Loucy (cell line): ENCODE measurements around the gene GHRL.

Experiments
- H2AFZ ChIP-seq: fragments of 200-600 bp; sonication (generic); 2 replicates; pipeline ENCODE4 v1.6.0; 2016; ENCODE audit warnings: antibody characterized with exemption, mild to moderate bottlenecking, low read length, moderate library complexity
- H3F3A ChIP-seq: fragments of 200-600 bp; 2 replicates; pipeline ENCODE4 v1.6.0; 2016; ENCODE audit warnings: antibody characterized with exemption, low read depth, mild to moderate bottlenecking
- H3K27me3 ChIP-seq: fragments of 200-600 bp; sonication (generic); 2 replicates; pipeline ENCODE4 v1.6.1; 2014; ENCODE audit warnings: low read length, mild to moderate bottlenecking; ENCODE audit not compliant: insufficient read depth, poor library complexity, severe bottlenecking
- H3K36me3 ChIP-seq: fragments of 200-600 bp; sonication (generic); 2 replicates; pipeline ENCODE4 v1.6.1; 2016; ENCODE audit warnings: low read length; ENCODE audit not compliant: insufficient read depth
- H3K4me1 ChIP-seq: fragments of 200-600 bp; sonication (generic); 2 replicates; pipeline ENCODE4 v1.5.1; 2014; ENCODE audit warnings: low read length, mild to moderate bottlenecking; ENCODE audit not compliant: insufficient read depth, poor library complexity, severe bottlenecking
- H3K4me2 ChIP-seq: fragments of 200-600 bp; sonication (generic); 2 replicates; pipeline ENCODE4 v1.6.0; 2014; ENCODE audit warnings: antibody characterized with exemption, low read length, low read depth, mild to moderate bottlenecking; ENCODE audit not compliant: poor library complexity, severe bottlenecking
- H3K4me3 ChIP-seq: fragments of 200-600 bp; sonication (generic); 2 replicates; pipeline ENCODE4 v1.5.1; 2014; ENCODE audit warnings: low read length, mild to moderate bottlenecking, mixed read lengths; ENCODE audit not compliant: poor library complexity, severe bottlenecking
- H3K79me2 ChIP-seq: fragments of 200-600 bp; sonication (generic); 2 replicates; pipeline ENCODE4 v1.6.1; 2014; ENCODE audit warnings: low read length; ENCODE audit not compliant: insufficient read depth
- H3K9ac ChIP-seq: fragments of 200-600 bp; sonication (generic); 2 replicates; pipeline ENCODE4 v1.6.0; 2014; ENCODE audit warnings: mild to moderate bottlenecking, low read depth, low read length, moderate library complexity; ENCODE audit not compliant: poor library complexity, severe bottlenecking
- H3K9me2 ChIP-seq: fragments of 200-600 bp; sonication (generic); replicated peaks from 2 replicates; pipeline ENCODE4 v1.6.1; 2016; ENCODE audit warnings: low read depth, low read length, mixed read lengths
- H3K9me3 ChIP-seq: fragments of 200-600 bp; sonication (generic); 2 replicates; pipeline ENCODE4 v1.6.1; 2014; ENCODE audit warnings: mild to moderate bottlenecking, antibody characterized with exemption, low read length, low read depth; ENCODE audit not compliant: insufficient read depth
- H4K20me1 ChIP-seq: fragments of 200-600 bp; sonication (generic); 2 replicates; pipeline ENCODE4 v1.6.0; 2014; ENCODE audit warnings: antibody characterized with exemption, low read length, mild to moderate bottlenecking; ENCODE audit not compliant: insufficient read depth, poor library complexity, severe bottlenecking
- EZH2phosphoT487 ChIP-seq: fragments of 200-600 bp; IDR thresholded peaks from 2 replicates; pipeline ENCODE4 v1.6.1; 2018; ENCODE audit warnings: antibody characterized with exemption, mild to moderate bottlenecking, moderate library complexity, borderline replicate concordance
- TF ChIP-seq, protein P1 (sequence below): fragments of 200-600 bp; sonication (generic); conservative IDR thresholded peaks from 2 replicates; pipeline ENCODE4 v1.5.1; 2014; ENCODE audit warnings: mild to moderate bottlenecking, antibody characterized with exemption, low read length

The GHRL gene

DNA sequence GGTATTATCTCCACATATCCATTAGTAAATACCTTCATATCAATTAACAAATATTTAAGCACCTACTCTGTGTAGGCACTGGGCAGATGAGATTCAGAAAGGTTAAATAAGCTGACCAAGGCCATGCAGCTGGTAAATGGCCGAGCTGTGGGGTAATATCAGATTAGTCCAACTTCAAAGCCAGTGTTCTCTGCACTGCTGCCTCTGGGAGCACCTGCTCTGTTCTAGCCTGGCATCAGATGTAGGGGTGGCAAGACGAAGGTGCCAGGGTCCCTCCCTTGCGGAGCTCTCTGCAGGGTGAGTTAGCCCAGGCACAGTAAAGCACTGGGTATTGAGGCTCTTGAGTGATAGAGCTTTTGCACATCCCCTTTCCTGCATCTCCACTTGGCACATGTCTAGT, 39.0 kb downstream of the GHRL start:
- Histone ChIP-seq H3K9ac (peak overlapping the region; percentile 45), H4K20me1 (peaks cover 58% of the 10 kb centered on the region), H3K4me3 (peak overlapping the region; percentile 39), H2AFZ (no peak overlapping the region), H3K36me3 (peaks cover 4% of the 10 kb centered on the region; the same call in 1 of the 2 replicates), H3K79me2 (peaks cover 94% of the 10 kb centered on the region), H3K9me3 (no peaks in the 10 kb centered on the region), H3K27me3 (no peaks in the 10 kb centered on the region), H3F3A (no peaks in the 10 kb centered on the region), H3K4me2 (peak overlapping the region; percentile 66), H3K4me1 (peaks cover 45% of the 10 kb centered on the region), H3K9me2 (no peaks in the 10 kb centered on the region)
- no peak for TF ChIP-seq EZH2phosphoT487
- TF ChIP-seq, protein P1, sequence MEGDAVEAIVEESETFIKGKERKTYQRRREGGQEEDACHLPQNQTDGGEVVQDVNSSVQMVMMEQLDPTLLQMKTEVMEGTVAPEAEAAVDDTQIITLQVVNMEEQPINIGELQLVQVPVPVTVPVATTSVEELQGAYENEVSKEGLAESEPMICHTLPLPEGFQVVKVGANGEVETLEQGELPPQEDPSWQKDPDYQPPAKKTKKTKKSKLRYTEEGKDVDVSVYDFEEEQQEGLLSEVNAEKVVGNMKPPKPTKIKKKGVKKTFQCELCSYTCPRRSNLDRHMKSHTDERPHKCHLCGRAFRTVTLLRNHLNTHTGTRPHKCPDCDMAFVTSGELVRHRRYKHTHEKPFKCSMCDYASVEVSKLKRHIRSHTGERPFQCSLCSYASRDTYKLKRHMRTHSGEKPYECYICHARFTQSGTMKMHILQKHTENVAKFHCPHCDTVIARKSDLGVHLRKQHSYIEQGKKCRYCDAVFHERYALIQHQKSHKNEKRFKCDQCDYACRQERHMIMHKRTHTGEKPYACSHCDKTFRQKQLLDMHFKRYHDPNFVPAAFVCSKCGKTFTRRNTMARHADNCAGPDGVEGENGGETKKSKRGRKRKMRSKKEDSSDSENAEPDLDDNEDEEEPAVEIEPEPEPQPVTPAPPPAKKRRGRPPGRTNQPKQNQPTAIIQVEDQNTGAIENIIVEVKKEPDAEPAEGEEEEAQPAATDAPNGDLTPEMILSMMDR = no peak

DNA sequence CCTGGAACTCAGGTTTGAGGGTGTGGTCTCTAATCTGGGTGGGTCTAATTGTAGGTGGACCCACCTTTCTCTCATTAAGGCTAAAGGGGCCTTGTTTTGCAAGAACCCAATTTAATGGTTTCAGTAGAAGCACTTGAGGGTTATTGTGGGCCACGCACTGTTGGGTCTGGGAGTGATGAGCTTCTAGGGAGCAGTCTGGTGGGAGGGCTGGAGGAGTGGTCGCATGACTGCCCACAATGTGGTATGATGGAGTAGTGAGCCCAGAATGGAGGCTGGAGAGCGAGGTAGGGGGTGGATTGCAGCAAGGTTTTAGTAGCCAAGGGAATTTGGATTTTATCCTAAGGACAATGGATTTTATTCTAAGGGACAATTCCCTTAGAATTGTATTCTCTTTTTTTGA, 41.7 kb downstream of the GHRL start:
- Histone ChIP-seq H3K9me3 (no peaks in the 10 kb centered on the region), H3K27me3 (no peaks in the 10 kb centered on the region), H3K4me3 (peak overlapping the region; percentile 99), H3K4me2 (peak overlapping the region; percentile 96), H2AFZ (no peak overlapping the region), H3K9ac (peak overlapping the region; percentile 97), H3K4me1 (peaks cover 45% of the 10 kb centered on the region), H4K20me1 (peaks cover 51% of the 10 kb centered on the region), H3K9me2 (no peaks in the 10 kb centered on the region), H3K79me2 (peaks cover 75% of the 10 kb centered on the region), H3F3A (no peaks in the 10 kb centered on the region), H3K36me3 (no peaks in the 10 kb centered on the region)
- TF ChIP-seq EZH2phosphoT487 = no peak
- TF ChIP-seq, protein P1 = no peak

DNA sequence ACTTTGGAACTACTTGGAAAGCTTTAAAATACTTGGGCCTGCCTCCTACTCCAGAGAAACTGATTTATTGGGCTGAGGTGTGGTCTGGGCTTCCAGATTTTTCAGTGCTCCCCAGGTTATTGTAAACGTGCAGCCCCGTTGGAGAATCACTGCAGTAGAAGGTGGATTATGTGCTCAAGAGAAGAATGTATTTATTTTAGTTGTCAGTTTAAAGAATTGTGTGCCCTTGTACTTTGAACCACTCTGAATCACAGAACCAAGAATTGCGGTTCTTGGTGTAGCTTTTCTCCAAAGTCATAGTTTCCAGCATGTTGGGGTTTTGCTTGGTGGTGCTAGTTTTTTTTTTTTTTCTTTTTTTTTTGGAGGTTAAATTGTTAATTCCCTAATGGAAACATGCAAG, 42.9 kb downstream of the GHRL start:
- Histone ChIP-seq H4K20me1 (peaks cover 47% of the 10 kb centered on the region), H3K79me2 (peaks cover 63% of the 10 kb centered on the region), H3K4me1 (peaks cover 45% of the 10 kb centered on the region), H3F3A (no peaks in the 10 kb centered on the region), H2AFZ (no peak overlapping the region), H3K9ac (peak overlapping the region; percentile 97), H3K4me2 (peak overlapping the region; percentile 96), H3K9me2 (no peaks in the 10 kb centered on the region), H3K9me3 (no peaks in the 10 kb centered on the region), H3K27me3 (no peaks in the 10 kb centered on the region), H3K4me3 (peak overlapping the region; percentile 99), H3K36me3 (no peaks in the 10 kb centered on the region)
- TF ChIP-seq, protein P1 = no peak
- no peak for TF ChIP-seq EZH2phosphoT487
